Parathyroid adenoma (tissue), 2 donors: ENCODE results near the gene BMP6.

ENCODE experiments used
- H2AFZ ChIP-seq: fragments of 300-600 bp; sonication (generic); one replicate; pipeline ENCODE4 v1.7.0; 2017; ENCODE audit warnings: antibody characterized with exemption, mild to moderate bottlenecking
- H3K27ac ChIP-seq: fragments of 300-600 bp; sonication (generic); one replicate; pipeline ENCODE4 v1.7.0; 2017
- H3K27me3 ChIP-seq: fragments of 300-600 bp; sonication (generic); one replicate; pipeline ENCODE4 v1.7.0; 2017; ENCODE audit warnings: low read length; ENCODE audit not compliant: control insufficient read depth, insufficient read depth
- H3K36me3 ChIP-seq: fragments of 300-600 bp; sonication (generic); one replicate; pipeline ENCODE4 v1.7.0; 2017; ENCODE audit warnings: low read length; ENCODE audit not compliant: control insufficient read depth, insufficient read depth
- H3K4me1 ChIP-seq: fragments of 300-600 bp; sonication (generic); one replicate; pipeline ENCODE4 v1.7.0; 2017; ENCODE audit warnings: control low read depth
- H3K4me2 ChIP-seq: fragments of 300-600 bp; sonication (generic); one replicate; pipeline ENCODE4 v1.7.0; 2017; ENCODE audit warnings: low read length
- H3K4me3 ChIP-seq: fragments of 300-600 bp; sonication (generic); one replicate; pipeline ENCODE4 v1.7.0; 2017; ENCODE audit warnings: low read depth, low read length
- H3K79me2 ChIP-seq: fragments of 300-600 bp; sonication (generic); one replicate; pipeline ENCODE4 v1.7.0; 2017; ENCODE audit warnings: control low read depth
- H3K9ac ChIP-seq: fragments of 300-600 bp; sonication (generic); one replicate; pipeline ENCODE4 v1.7.0; 2017; ENCODE audit warnings: mild to moderate bottlenecking
- H3K9me3 ChIP-seq: fragments of 300-600 bp; sonication (generic); one replicate; pipeline ENCODE4 v1.7.0; 2017; ENCODE audit warnings: low read length; ENCODE audit not compliant: control insufficient read depth
- CTCF ChIP-seq: fragments of 300-600 bp; sonication (generic); IDR thresholded peaks from one replicate; pipeline ENCODE4 v1.7.0; 2017; ENCODE audit warnings: antibody characterized with exemption, mild to moderate bottlenecking
- donor health status: primary hyperparathyroidism.

The BMP6 gene

DNA sequence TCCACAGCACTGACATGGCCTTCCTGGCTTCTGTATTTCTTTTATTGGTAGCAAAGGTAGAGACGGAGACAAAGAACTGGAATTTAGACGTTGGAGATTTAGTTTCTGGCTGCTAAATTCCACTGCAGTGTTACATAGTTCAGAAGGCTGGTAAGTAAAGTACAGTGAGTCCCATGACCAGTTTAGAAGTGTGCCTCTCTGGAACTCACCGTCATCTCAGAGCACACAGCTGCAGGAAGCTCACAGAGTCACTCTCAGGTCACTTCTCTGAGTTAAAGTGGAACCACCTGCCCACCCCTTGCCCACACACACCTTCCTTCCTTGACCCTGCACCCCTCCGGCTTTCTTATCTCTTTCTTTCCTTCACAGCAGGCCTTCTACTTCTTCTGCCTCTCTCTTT is 19.6 kb upstream of the BMP6 start:
- H3K4me3 ChIP-seq: no peak overlapping the region
- no peaks in the 10 kb centered on the region for H3K79me2 ChIP-seq
- H2AFZ ChIP-seq: no peak overlapping the region
- H3K27me3 ChIP-seq: no peaks in the 10 kb centered on the region
- H3K27ac ChIP-seq: no peak overlapping the region
- H3K4me1 ChIP-seq: no peaks in the 10 kb centered on the region
- no peaks in the 10 kb centered on the region for H3K36me3 ChIP-seq
- H3K4me2 ChIP-seq: no peak overlapping the region
- H3K9ac ChIP-seq: no peak overlapping the region
- no peaks in the 10 kb centered on the region for H3K9me3 ChIP-seq
- no peak for TF ChIP-seq CTCF

- Histone ChIP-seq H3K9ac (no peak overlapping the region), H2AFZ (no peak overlapping the region), H3K4me3 (no peak overlapping the region), H3K4me2 (no peak overlapping the region), H3K27ac (no peak overlapping the region), H3K36me3 (no peaks in the 10 kb centered on the region), H3K9me3 (no peaks in the 10 kb centered on the region), H3K79me2 (no peaks in the 10 kb centered on the region), H3K27me3 (no peaks in the 10 kb centered on the region), H3K4me1 (no peaks in the 10 kb centered on the region)
- TF ChIP-seq CTCF: no peak
Measured at GRCh38 chr6:7707787-7708186, 18.1 kb upstream of the BMP6 start.

DNA sequence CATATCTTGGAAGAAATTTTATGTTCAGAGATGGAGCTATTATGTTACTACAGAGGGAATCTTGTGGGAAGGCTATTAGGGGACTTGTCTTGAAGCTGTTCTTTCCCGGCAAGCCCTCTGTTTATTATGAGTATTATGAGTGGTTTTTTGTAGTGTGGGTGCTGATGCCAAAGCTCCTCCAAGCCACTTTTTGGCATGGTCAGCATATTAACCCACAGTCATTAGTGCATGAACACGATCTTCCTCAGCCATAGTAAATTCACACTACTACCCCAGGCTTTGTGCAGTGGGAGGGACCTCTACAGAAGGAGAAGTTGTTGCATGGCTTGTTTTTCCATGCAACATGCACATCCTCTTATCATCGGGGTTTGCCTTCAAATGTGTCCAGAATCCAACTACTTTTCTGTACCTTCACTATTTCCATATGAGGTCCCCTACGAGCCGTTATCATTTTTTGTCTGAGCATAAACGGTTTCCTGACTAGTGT is 6.5 kb upstream of the BMP6 start:
- no peaks in the 10 kb centered on the region for H3K4me1 ChIP-seq
- no peaks in the 10 kb centered on the region for H3K9me3 ChIP-seq
- no peaks in the 10 kb centered on the region for H3K36me3 ChIP-seq
- no peaks in the 10 kb centered on the region for H3K27me3 ChIP-seq
- no peak overlapping the region for H2AFZ ChIP-seq
- H3K9ac ChIP-seq: no peak overlapping the region
- no peak for TF ChIP-seq CTCF
- H3K27ac ChIP-seq: no peak overlapping the region
- no peaks in the 10 kb centered on the region for H3K79me2 ChIP-seq
- H3K4me3 ChIP-seq: no peak overlapping the region
- no peak overlapping the region for H3K4me2 ChIP-seq

- Histone ChIP-seq H3K79me2 (no peaks in the 10 kb centered on the region), H2AFZ (no peak overlapping the region), H3K27me3 (no peaks in the 10 kb centered on the region), H3K4me2 (no peak overlapping the region), H3K9me3 (no peaks in the 10 kb centered on the region), H3K36me3 (no peaks in the 10 kb centered on the region), H3K9ac (no peak overlapping the region), H3K27ac (no peak overlapping the region), H3K4me3 (no peak overlapping the region), H3K4me1 (no peaks in the 10 kb centered on the region)
- no peak for TF ChIP-seq CTCF
Measured at GRCh38 chr6:7720346-7720745, 5.6 kb upstream of the BMP6 start.

DNA sequence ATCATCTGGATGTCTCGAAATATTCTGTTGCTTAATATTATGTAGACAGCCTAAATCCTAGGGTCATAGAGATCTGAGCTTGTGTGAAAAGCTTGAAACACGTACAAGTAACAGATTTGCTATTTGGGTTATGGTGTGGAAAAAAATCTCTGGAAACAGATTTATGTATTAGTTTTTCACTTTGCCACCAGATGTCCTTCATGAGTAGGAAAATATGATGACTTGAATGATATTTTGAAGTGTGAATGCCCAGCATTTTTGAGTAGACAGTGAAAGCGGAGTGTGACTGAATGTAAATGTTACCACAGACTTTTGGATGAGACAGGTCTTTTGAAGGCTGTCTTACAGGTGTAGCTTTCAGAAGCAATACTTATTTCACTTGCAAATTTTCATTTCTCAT is 4.2 kb upstream of the BMP6 start:
- Histone ChIP-seq H3K27ac (no peak overlapping the region), H3K36me3 (no peaks in the 10 kb centered on the region), H3K27me3 (no peaks in the 10 kb centered on the region), H3K79me2 (no peaks in the 10 kb centered on the region), H3K9me3 (no peaks in the 10 kb centered on the region), H3K4me1 (no peaks in the 10 kb centered on the region), H3K4me3 (no peak overlapping the region), H2AFZ (no peak overlapping the region), H3K9ac (no peak overlapping the region), H3K4me2 (no peak overlapping the region)
- TF ChIP-seq CTCF: peak; percentile 22
